Upper lobe of left lung (tissue), 6 donors: ENCODE measurements around the gene CFAP119. TPM values are rescaled to one million over a fixed set of nuclear protein-coding genes. Genes with fewer than 3 reads are reported as not detected.

Source experiments
- ATAC-seq, 2 donors: fragments of 200-7000 bp; cut with Tn5 transposase; one replicate each; pipeline ENCODE4 v1.9.1; 2022; ENCODE audit warnings: mild to moderate bottlenecking in 2 of 2, moderate library complexity in 2 of 2; ENCODE audit not compliant: low FRiP score in 2 of 2
- DNase-seq, 2 donors: peaks; one replicate each; pipeline ENCODE4 v3.0.0-alpha.2; 2019 to 2020
- H3K27ac ChIP-seq, 4 donors: fragments of 200-600 bp; sonication (generic); one replicate each; pipeline ENCODE4 v1.5.1; 2016 to 2019
- H3K27me3 ChIP-seq, 4 donors: fragments of 200-600 bp; sonication (generic); one replicate each; pipeline ENCODE4 v1.5.1; 2017 to 2019
- H3K36me3 ChIP-seq, 4 donors: fragments of 200-600 bp; sonication (generic); one replicate each; pipeline ENCODE4 v1.5.1; 2016 to 2019
- H3K4me1 ChIP-seq, 4 donors: fragments of 200-600 bp; sonication (generic); one replicate each; pipeline ENCODE4 v1.5.1; 2018 to 2019
- H3K4me3 ChIP-seq, 4 donors: fragments of 200-600 bp; sonication (generic); one replicate each; pipeline ENCODE4 v1.5.1; 2017 to 2019; ENCODE audit warnings: mild to moderate bottlenecking in 2 of 4, moderate library complexity in 1 of 4
- H3K9me3 ChIP-seq, 4 donors: fragments of 200-600 bp; sonication (generic); one replicate each; pipeline ENCODE4 v1.5.1; 2018 to 2019
- EP300 ChIP-seq, 4 donors: sonication (generic); formaldehyde crosslinking; IDR thresholded peaks; one replicate each; pipeline ENCODE4 v1.5.1; 2017; ENCODE audit warnings: antibody characterized with exemption in 4 of 4, control low read depth in 2 of 4
- POLR2A ChIP-seq, 4 donors: fragments of 450-650 bp; IDR thresholded peaks; one replicate each; pipeline ENCODE4 v1.5.1; 2016 to 2017; ENCODE audit warnings: antibody characterized with exemption in 4 of 4, mild to moderate bottlenecking in 2 of 4
- POLR2AphosphoS5 ChIP-seq, 2 donors: sonication (generic); formaldehyde crosslinking; IDR thresholded peaks; one replicate each; pipeline ENCODE4 v1.5.1; 2017; ENCODE audit warnings: antibody characterized with exemption in 2 of 2
- WGBS, 2 donors: methylation state at CpG; one replicate each; pipeline ENCODE4 v1.1.5; 2017 to 2018; 5-methylcytosine and 5-hydroxymethylcytosine counted together
- total RNA-seq, 6 donors: library from RNA; depleted of rRNA in 4 of 6; stranded (reverse); fragments of >200 nt in 4 of 6; gene quantifications; one replicate each; pipeline versions ENCODE4 v1.1.0 to v1.2.1, GENCODE V29; 2016 to 2021
- TF ChIP-seq, protein P1 (sequence below), 6 experiments: fragments of 450-650 bp in 4 of 6; fragments of 200-600 bp in 2 of 6; sonication (generic) in 2 of 6; IDR thresholded peaks; one replicate each; pipeline ENCODE4 v1.5.1; 2016 to 2019; ENCODE audit warnings: antibody characterized with exemption in 6 of 6
- donor health status: DM: no; HTN: no; CAD: no; lungs with moderate emphysema.
- donor health status: DM: no; HTN: yes; CAD: no; lungs with severe emphysema.

Gene CFAP119
- total RNA-seq, 6 donors from 2014 or later = 6.1 to 45.1 (median 16.0) TPM

DNA sequence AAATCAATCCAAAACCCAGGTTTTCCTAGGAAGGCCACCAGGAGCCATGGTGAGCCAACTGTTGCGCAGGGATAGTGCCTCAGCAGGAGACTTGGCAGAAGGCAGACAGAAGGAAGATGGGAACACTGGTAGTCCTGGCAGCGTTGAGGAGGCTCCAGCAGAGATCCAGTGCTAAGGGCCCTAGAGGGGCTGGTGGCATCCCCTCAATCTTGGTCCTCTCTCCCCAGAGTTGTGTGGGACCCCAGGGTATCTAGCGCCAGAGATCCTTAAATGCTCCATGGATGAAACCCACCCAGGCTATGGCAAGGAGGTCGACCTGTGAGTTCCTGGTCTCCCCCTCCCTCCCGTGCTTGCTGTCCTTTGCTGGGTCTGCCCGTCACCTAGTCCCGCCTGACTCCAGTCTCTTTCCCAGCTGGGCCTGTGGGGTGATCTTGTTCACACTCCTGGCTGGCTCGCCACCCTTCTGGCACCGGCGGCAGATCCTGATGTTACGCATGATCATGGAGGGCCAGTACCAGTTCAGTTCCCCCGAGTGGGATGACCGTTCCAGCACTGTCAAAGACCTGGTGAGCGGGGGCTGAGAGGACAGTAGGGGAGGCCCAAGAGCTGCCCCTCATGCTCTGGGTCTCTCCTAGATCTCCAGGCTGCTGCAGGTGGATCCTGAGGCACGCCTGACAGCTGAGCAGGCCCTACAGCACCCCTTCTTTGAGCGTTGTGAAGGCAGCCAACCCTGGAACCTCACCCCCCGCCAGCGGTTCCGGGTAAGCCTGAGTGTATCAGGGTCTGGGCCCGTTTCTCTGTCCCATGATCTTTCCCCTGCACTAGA lies 5.7 kb downstream of the CFAP119 start:
- DNase-seq (no peak), ATAC-seq (no peak)
- 92 to 95% methylated on average over 20 of the region's 20 CpGs for WGBS, 2 donors
- peaks cover 14 to 62% (median 46%) of the 10 kb centered on the region in 4 donors for H3K36me3 ChIP-seq
- H3K9me3 ChIP-seq = no peaks in the 10 kb centered on the region
- TF ChIP-seq EP300 (IDR thresholded peaks at IDR 0.05) (no peak), POLR2AphosphoS5 (IDR thresholded peaks at IDR 0.05) (no peak), POLR2A (IDR thresholded peaks at IDR 0.05) (no peak)
- TF ChIP-seq, protein P1, sequence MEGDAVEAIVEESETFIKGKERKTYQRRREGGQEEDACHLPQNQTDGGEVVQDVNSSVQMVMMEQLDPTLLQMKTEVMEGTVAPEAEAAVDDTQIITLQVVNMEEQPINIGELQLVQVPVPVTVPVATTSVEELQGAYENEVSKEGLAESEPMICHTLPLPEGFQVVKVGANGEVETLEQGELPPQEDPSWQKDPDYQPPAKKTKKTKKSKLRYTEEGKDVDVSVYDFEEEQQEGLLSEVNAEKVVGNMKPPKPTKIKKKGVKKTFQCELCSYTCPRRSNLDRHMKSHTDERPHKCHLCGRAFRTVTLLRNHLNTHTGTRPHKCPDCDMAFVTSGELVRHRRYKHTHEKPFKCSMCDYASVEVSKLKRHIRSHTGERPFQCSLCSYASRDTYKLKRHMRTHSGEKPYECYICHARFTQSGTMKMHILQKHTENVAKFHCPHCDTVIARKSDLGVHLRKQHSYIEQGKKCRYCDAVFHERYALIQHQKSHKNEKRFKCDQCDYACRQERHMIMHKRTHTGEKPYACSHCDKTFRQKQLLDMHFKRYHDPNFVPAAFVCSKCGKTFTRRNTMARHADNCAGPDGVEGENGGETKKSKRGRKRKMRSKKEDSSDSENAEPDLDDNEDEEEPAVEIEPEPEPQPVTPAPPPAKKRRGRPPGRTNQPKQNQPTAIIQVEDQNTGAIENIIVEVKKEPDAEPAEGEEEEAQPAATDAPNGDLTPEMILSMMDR (IDR thresholded peaks at IDR 0.05) = no peak
- no peaks in the 10 kb centered on the region for H3K27me3 ChIP-seq
- no peak overlapping the region for H3K4me3 ChIP-seq
- H3K4me1 ChIP-seq = peaks cover 5 to 20% (median 6%) of the 10 kb centered on the region in 4 donors
- H3K27ac ChIP-seq = no peak overlapping the region

DNA sequence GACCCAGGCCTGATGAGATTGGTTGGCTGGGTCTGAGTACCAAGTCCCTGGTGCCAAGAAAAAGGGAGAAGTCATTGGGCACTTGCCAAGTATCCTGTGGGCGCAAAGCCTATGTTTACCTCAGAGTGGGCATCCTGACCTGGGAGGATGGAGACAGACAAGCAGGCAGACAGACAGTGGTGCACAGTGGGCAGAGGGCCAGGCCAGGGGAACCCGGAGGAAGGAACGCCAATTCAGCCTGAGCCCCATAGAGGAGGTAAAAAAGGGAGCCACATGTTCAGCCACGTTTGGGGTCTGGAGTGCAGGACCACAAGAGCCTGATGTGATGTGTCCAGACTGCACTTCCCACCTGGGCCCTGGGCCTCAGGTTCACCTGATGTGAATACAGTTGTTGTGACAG lies 8.3 kb downstream of the CFAP119 start:
- ATAC-seq = no peak
- 81 to 84% methylated on average over 4 of the region's 4 CpGs for WGBS, 2 donors
- Histone ChIP-seq H3K4me3 (no peak overlapping the region), H3K27me3 (no peaks in the 10 kb centered on the region), H3K36me3 (peaks cover 14 to 67% (median 50%) of the 10 kb centered on the region in 4 donors), H3K4me1 (peaks cover 4 to 8% (median 6%) of the 10 kb centered on the region in 4 donors), H3K27ac (no peak overlapping the region), H3K9me3 (no peaks in the 10 kb centered on the region)
- no peak for DNase-seq
- TF ChIP-seq, protein P1 (IDR thresholded peaks at IDR 0.05) = no peak
- TF ChIP-seq EP300 (IDR thresholded peaks at IDR 0.05) (no peak), POLR2AphosphoS5 (IDR thresholded peaks at IDR 0.05) (no peak), POLR2A (IDR thresholded peaks at IDR 0.05) (no peak)

DNA sequence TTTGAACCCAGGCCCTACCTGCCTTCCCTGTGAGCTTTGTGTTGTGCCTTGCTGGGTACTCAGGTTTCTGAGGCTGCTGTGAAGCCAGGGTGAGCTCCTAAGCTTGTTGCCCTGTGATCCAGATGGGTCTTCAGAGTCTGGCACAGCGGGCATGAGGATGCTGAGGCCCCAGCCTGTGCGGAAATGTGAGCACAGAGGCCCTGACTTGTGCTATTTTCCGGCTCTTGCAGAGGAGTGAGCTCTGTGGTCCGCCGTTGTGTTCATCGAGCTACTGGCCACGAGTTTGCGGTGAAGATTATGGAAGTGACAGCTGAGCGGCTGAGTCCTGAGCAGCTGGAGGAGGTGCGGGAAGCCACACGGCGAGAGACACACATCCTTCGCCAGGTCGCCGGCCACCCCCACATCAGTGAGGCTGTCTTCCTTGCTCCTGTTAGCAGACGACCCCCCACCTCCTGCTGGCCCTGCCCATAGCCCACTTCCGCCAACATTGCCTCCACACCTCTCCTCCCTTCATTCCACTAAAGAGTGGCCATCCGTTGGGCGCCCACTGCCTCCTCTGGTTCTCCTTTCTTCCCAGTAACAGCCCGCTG lies 10.9 kb downstream of the CFAP119 start:
- peaks cover 6 to 17% (median 15%) of the 10 kb centered on the region in 4 donors for H3K4me1 ChIP-seq
- no peaks in the 10 kb centered on the region for H3K9me3 ChIP-seq
- no peak overlapping the region for H3K4me3 ChIP-seq
- 92% methylated on average over 20 of the region's 20 CpGs for WGBS, 2 donors
- no peak overlapping the region for H3K27ac ChIP-seq
- DNase-seq (peak in 1 of 2 donors; percentile 16), ATAC-seq (no peak)
- TF ChIP-seq, protein P1 (IDR thresholded peaks at IDR 0.05) = no peak
- no peak for TF ChIP-seq POLR2A (IDR thresholded peaks at IDR 0.05)
- TF ChIP-seq POLR2AphosphoS5 (IDR thresholded peaks at IDR 0.05) = no peak
- no peak for TF ChIP-seq EP300 (IDR thresholded peaks at IDR 0.05)
- no peaks in the 10 kb centered on the region for H3K27me3 ChIP-seq
- H3K36me3 ChIP-seq = peaks cover 14 to 52% (median 35%) of the 10 kb centered on the region in 4 donors

DNA sequence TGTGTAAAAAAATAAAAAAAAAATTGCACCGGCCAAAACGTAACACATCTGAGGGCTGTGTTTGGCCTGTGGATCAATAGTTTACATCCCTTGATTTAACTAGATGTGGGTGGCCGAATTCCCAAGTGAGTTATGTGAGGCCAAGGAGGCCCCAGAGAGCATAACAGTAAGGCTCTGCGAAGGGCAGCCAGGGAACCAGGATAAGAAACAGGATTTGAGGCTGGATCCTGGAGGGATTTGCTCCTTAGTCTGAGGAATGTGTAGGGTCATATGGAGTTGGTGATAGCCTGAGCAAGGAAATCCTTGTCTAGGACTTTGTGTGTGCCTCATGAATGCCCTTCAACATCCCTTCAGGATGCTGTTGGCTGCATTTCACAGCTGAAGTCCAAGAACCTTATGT lies 11.7 kb downstream of the CFAP119 start:
- peaks cover 14 to 46% (median 30%) of the 10 kb centered on the region in 4 donors for H3K36me3 ChIP-seq
- no peak for DNase-seq
- no peak overlapping the region for H3K27ac ChIP-seq
- H3K4me3 ChIP-seq = no peak overlapping the region
- H3K4me1 ChIP-seq = peaks cover 6 to 17% (median 15%) of the 10 kb centered on the region in 4 donors
- TF ChIP-seq EP300 (IDR thresholded peaks at IDR 0.05) = no peak
- TF ChIP-seq POLR2A (IDR thresholded peaks at IDR 0.05) = no peak
- TF ChIP-seq, protein P1 (IDR thresholded peaks at IDR 0.05) = no peak
- TF ChIP-seq POLR2AphosphoS5 (IDR thresholded peaks at IDR 0.05) = no peak
- ATAC-seq = no peak
- H3K27me3 ChIP-seq = no peaks in the 10 kb centered on the region
- 92% methylated on average over 4 of the region's 4 CpGs for WGBS, 2 donors
- H3K9me3 ChIP-seq = no peaks in the 10 kb centered on the region
